Astrocyte (in vitro differentiated cells and primary cell): ENCODE results near the gene SLC38A3.

Experiments
- EZH2 ChIP-seq: IDR thresholded peaks from 2 replicates; pipeline ENCODE4 v1.6.1; 2012; ENCODE audit warnings: mild to moderate bottlenecking, low read length, inconsistent platforms; ENCODE audit not compliant: insufficient read depth
- TF ChIP-seq, protein P1 (sequence below): IDR thresholded peaks from 2 replicates; pipeline ENCODE4 v1.5.1; 2011; ENCODE audit warnings: low read depth, mild to moderate bottlenecking, inconsistent platforms, low read length, moderate library complexity; ENCODE audit not compliant: insufficient read depth

DNA sequence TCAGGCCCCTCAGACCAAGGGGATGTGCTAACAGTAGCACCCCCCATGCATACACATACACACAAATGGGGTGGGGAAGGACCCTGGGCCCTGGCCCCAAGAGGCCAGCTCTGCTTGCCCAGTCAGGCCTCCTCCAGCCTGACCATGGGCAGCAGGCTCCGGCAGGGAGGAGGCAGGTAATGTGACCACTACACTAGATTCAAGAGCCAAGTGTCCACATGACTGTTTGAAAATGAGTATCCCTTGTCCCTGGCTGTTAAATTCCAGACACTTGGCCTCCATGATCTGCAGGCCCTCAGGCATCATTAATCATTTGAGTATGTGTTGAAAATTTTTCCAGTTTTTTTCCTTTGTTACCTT, 17.1 kb downstream of the SLC38A3 start:
- TF ChIP-seq, protein P1, sequence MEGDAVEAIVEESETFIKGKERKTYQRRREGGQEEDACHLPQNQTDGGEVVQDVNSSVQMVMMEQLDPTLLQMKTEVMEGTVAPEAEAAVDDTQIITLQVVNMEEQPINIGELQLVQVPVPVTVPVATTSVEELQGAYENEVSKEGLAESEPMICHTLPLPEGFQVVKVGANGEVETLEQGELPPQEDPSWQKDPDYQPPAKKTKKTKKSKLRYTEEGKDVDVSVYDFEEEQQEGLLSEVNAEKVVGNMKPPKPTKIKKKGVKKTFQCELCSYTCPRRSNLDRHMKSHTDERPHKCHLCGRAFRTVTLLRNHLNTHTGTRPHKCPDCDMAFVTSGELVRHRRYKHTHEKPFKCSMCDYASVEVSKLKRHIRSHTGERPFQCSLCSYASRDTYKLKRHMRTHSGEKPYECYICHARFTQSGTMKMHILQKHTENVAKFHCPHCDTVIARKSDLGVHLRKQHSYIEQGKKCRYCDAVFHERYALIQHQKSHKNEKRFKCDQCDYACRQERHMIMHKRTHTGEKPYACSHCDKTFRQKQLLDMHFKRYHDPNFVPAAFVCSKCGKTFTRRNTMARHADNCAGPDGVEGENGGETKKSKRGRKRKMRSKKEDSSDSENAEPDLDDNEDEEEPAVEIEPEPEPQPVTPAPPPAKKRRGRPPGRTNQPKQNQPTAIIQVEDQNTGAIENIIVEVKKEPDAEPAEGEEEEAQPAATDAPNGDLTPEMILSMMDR, result no peak
- TF ChIP-seq EZH2, result no peak
